ENCODE measurements around the gene ZNF212.

The ZNF212 gene

GRCh38 chr7:149295481-149295850 is 56.0 kb downstream of the ZNF212 start:
- Histone ChIP-seq H3K9ac (ENCODE audit: insufficient read length) (no peak overlapping the region), H3K9me3 (ENCODE audit: low read depth, low read length) (no peaks in the 10 kb centered on the region), H3K27ac (no peak overlapping the region), H3K36me3 (ENCODE audit: insufficient read depth, low read length) (peaks cover 4% of the 10 kb centered on the region; the same call in 1 of the 2 replicates), H3K4me3 (no peak overlapping the region)
- TF ChIP-seq POLR2AphosphoS5 (IDR thresholded peaks at IDR 0.05; ENCODE audit: borderline replicate concordance, low read depth, low read length) (no peak), FOXP2 (optimal IDR thresholded peaks at IDR 0.05; ENCODE audit: control extremely low read depth, extremely low read length, insufficient read depth) (no peak), EZH2 (IDR thresholded peaks at IDR 0.05) (no peak)
- no peak for DNase-seq (ENCODE audit: low read depth, low spot score)

- Histone ChIP-seq H3K4me3 (no peak overlapping the region), H3K36me3 (ENCODE audit: insufficient read depth, low read length) (peaks cover 4% of the 10 kb centered on the region; the same call in 1 of the 2 replicates), H3K9me3 (ENCODE audit: low read depth, low read length) (no peaks in the 10 kb centered on the region), H3K27ac (no peak overlapping the region), H3K9ac (ENCODE audit: insufficient read length) (no peak overlapping the region)
- no peak for DNase-seq (ENCODE audit: low read depth, low spot score)
- no peak for TF ChIP-seq EZH2 (IDR thresholded peaks at IDR 0.05)
- no peak for TF ChIP-seq FOXP2 (optimal IDR thresholded peaks at IDR 0.05; ENCODE audit: control extremely low read depth, extremely low read length, insufficient read depth)
Observed at GRCh38 chr7:149296368-149296767, 56.9 kb downstream of the ZNF212 start.

GRCh38 chr7:149297034-149297755 is 57.7 kb downstream of the ZNF212 start:
- H3K27ac ChIP-seq = no peak overlapping the region
- DNase-seq (ENCODE audit: low read depth, low spot score) = no peak
- TF ChIP-seq FOXP2 (optimal IDR thresholded peaks at IDR 0.05; ENCODE audit: control extremely low read depth, extremely low read length, insufficient read depth) = no peak
- TF ChIP-seq EZH2 (IDR thresholded peaks at IDR 0.05) = no peak
- no peak for TF ChIP-seq POLR2AphosphoS5 (IDR thresholded peaks at IDR 0.05; ENCODE audit: borderline replicate concordance, low read depth, low read length)
- peaks cover 4% of the 10 kb centered on the region; the same call in 1 of the 2 replicates for H3K36me3 ChIP-seq (ENCODE audit: insufficient read depth, low read length)
- no peak overlapping the region for H3K4me3 ChIP-seq
- H3K9ac ChIP-seq (ENCODE audit: insufficient read length) = no peak overlapping the region
- H3K9me3 ChIP-seq (ENCODE audit: low read depth, low read length) = no peaks in the 10 kb centered on the region

GRCh38 chr7:149300620-149301285 is 61.3 kb downstream of the ZNF212 start:
- Histone ChIP-seq H3K36me3 (ENCODE audit: insufficient read depth, low read length) (no peaks in the 10 kb centered on the region), H3K4me3 (no peak overlapping the region), H3K27ac (no peak overlapping the region), H3K9me3 (ENCODE audit: low read depth, low read length) (no peaks in the 10 kb centered on the region), H3K9ac (ENCODE audit: insufficient read length) (no peak overlapping the region)
- DNase-seq (ENCODE audit: low read depth, low spot score) = no peak
- no peak for TF ChIP-seq EZH2 (IDR thresholded peaks at IDR 0.05)
- no peak for TF ChIP-seq FOXP2 (optimal IDR thresholded peaks at IDR 0.05; ENCODE audit: control extremely low read depth, extremely low read length, insufficient read depth)

GRCh38 chr7:149302222-149302621 is 62.8 kb downstream of the ZNF212 start:
- Histone ChIP-seq H3K4me3 (no peak overlapping the region), H3K9ac (ENCODE audit: insufficient read length) (no peak overlapping the region), H3K36me3 (ENCODE audit: insufficient read depth, low read length) (no peaks in the 10 kb centered on the region), H3K9me3 (ENCODE audit: low read depth, low read length) (no peaks in the 10 kb centered on the region), H3K27ac (no peak overlapping the region)
- TF ChIP-seq EZH2 (IDR thresholded peaks at IDR 0.05) (no peak), FOXP2 (optimal IDR thresholded peaks at IDR 0.05; ENCODE audit: control extremely low read depth, extremely low read length, insufficient read depth) (no peak), POLR2AphosphoS5 (IDR thresholded peaks at IDR 0.05; ENCODE audit: borderline replicate concordance, low read depth, low read length) (no peak)
- DNase-seq (ENCODE audit: low read depth, low spot score) = no peak

- Histone ChIP-seq H3K9me3 (ENCODE audit: low read depth, low read length) (no peaks in the 10 kb centered on the region), H3K4me3 (no peak overlapping the region), H3K36me3 (ENCODE audit: insufficient read depth, low read length) (no peaks in the 10 kb centered on the region), H3K27ac (no peak overlapping the region), H3K9ac (ENCODE audit: insufficient read length) (no peak overlapping the region)
- DNase-seq (ENCODE audit: low read depth, low spot score) = no peak
- no peak for TF ChIP-seq FOXP2 (optimal IDR thresholded peaks at IDR 0.05; ENCODE audit: control extremely low read depth, extremely low read length, insufficient read depth)
- no peak for TF ChIP-seq POLR2AphosphoS5 (IDR thresholded peaks at IDR 0.05; ENCODE audit: borderline replicate concordance, low read depth, low read length)
- TF ChIP-seq EZH2 (IDR thresholded peaks at IDR 0.05) = no peak
Observed at GRCh38 chr7:149302865-149303264, 63.4 kb downstream of the ZNF212 start.

- TF ChIP-seq POLR2AphosphoS5 (IDR thresholded peaks at IDR 0.05; ENCODE audit: borderline replicate concordance, low read depth, low read length) = no peak
- H3K9me3 ChIP-seq (ENCODE audit: low read depth, low read length) = no peaks in the 10 kb centered on the region
- no peak overlapping the region for H3K27ac ChIP-seq
- H3K36me3 ChIP-seq (ENCODE audit: insufficient read depth, low read length) = no peaks in the 10 kb centered on the region
- H3K9ac ChIP-seq (ENCODE audit: insufficient read length) = no peak overlapping the region
- DNase-seq (ENCODE audit: low read depth, low spot score) = no peak
- H3K4me3 ChIP-seq = no peak overlapping the region
Observed at GRCh38 chr7:149304006-149304405, 64.6 kb downstream of the ZNF212 start.
